ENCODE results near the gene TUBA1C.

TUBA1C gene

GRCh38 chr12:49283541-49284429 is 18.9 kb downstream of the TUBA1C start:
- WGBS, 2 experiments: 91 to 92% methylated on average over 25 of the region's 25 CpGs
- H3K27ac ChIP-seq (ENCODE audit: insufficient read depth, low read depth, low read length, poor library complexity, severe bottlenecking): no peak overlapping the region
- H3K9me3 ChIP-seq (ENCODE audit: control insufficient read depth, low read length): no peaks in the 10 kb centered on the region

GRCh38 chr12:49284672-49285071 is 19.8 kb downstream of the TUBA1C start:
- Histone ChIP-seq H3K36me3 (ENCODE audit: control insufficient read depth, insufficient read depth, low read length) (no peaks in the 10 kb centered on the region), H3K27me3 (ENCODE audit: control insufficient read depth, insufficient read depth, low read length, poor library complexity, severe bottlenecking) (peaks cover 6% of the 10 kb centered on the region), H3K9me3 (ENCODE audit: control insufficient read depth, low read length) (no peaks in the 10 kb centered on the region), H3K4me3 (ENCODE audit: insufficient read depth, low read depth, low read length) (no peak overlapping the region), H3K4me1 (ENCODE audit: control insufficient read depth, insufficient read depth, low read length) (peaks cover 14% of the 10 kb centered on the region), H3K27ac (ENCODE audit: insufficient read depth, low read depth, low read length, poor library complexity, severe bottlenecking) (no peak overlapping the region)
- 92 to 95% methylated on average over 4 of the region's 4 CpGs for WGBS, 2 experiments

More at GRCh38 chr12:49283541-49284429, 18.9 kb downstream of the TUBA1C start:
- H3K4me3 ChIP-seq (ENCODE audit: insufficient read depth, low read depth, low read length): no peak overlapping the region
- H3K27me3 ChIP-seq (ENCODE audit: control insufficient read depth, insufficient read depth, low read length, poor library complexity, severe bottlenecking): peaks cover 6% of the 10 kb centered on the region
- H3K36me3 ChIP-seq (ENCODE audit: control insufficient read depth, insufficient read depth, low read length): no peaks in the 10 kb centered on the region
- peaks cover 16% of the 10 kb centered on the region for H3K4me1 ChIP-seq (ENCODE audit: control insufficient read depth, insufficient read depth, low read length)

GRCh38 chr12:49287876-49288275 is 23.0 kb downstream of the TUBA1C start:
- Histone ChIP-seq H3K9me3 (ENCODE audit: control insufficient read depth, low read length) (no peaks in the 10 kb centered on the region), H3K4me3 (ENCODE audit: insufficient read depth, low read depth, low read length) (no peak overlapping the region), H3K27me3 (ENCODE audit: control insufficient read depth, insufficient read depth, low read length, poor library complexity, severe bottlenecking) (peaks cover 18% of the 10 kb centered on the region), H3K36me3 (ENCODE audit: control insufficient read depth, insufficient read depth, low read length) (no peaks in the 10 kb centered on the region), H3K4me1 (ENCODE audit: control insufficient read depth, insufficient read depth, low read length) (no peaks in the 10 kb centered on the region), H3K27ac (ENCODE audit: insufficient read depth, low read depth, low read length, poor library complexity, severe bottlenecking) (no peak overlapping the region)
- whole genome bisulfite sequencing, 2 experiments: 64 to 68% methylated on average over 6 of the region's 6 CpGs

- 21 to 23% methylated on average over 11 of the region's 11 CpGs for WGBS, 2 experiments
- Histone ChIP-seq H3K4me1 (ENCODE audit: control insufficient read depth, insufficient read depth, low read length) (no peaks in the 10 kb centered on the region), H3K9me3 (ENCODE audit: control insufficient read depth, low read length) (no peaks in the 10 kb centered on the region), H3K27ac (ENCODE audit: insufficient read depth, low read depth, low read length, poor library complexity, severe bottlenecking) (no peak overlapping the region), H3K4me3 (ENCODE audit: insufficient read depth, low read depth, low read length) (no peak overlapping the region), H3K27me3 (ENCODE audit: control insufficient read depth, insufficient read depth, low read length, poor library complexity, severe bottlenecking) (peaks cover 23% of the 10 kb centered on the region), H3K36me3 (ENCODE audit: control insufficient read depth, insufficient read depth, low read length) (no peaks in the 10 kb centered on the region)
These were observed 23.6 kb downstream of the TUBA1C start for GRCh38 chr12:49288412-49288853.

- WGBS, 2 experiments: 87 to 90% methylated on average over 9 of the region's 9 CpGs
- Histone ChIP-seq H3K27ac (ENCODE audit: insufficient read depth, low read depth, low read length, poor library complexity, severe bottlenecking) (no peak overlapping the region), H3K36me3 (ENCODE audit: control insufficient read depth, insufficient read depth, low read length) (no peaks in the 10 kb centered on the region), H3K9me3 (ENCODE audit: control insufficient read depth, low read length) (no peaks in the 10 kb centered on the region), H3K27me3 (ENCODE audit: control insufficient read depth, insufficient read depth, low read length, poor library complexity, severe bottlenecking) (peaks cover 29% of the 10 kb centered on the region), H3K4me3 (ENCODE audit: insufficient read depth, low read depth, low read length) (no peak overlapping the region), H3K4me1 (ENCODE audit: control insufficient read depth, insufficient read depth, low read length) (peaks cover 4% of the 10 kb centered on the region)
These were observed 24.2 kb downstream of the TUBA1C start for GRCh38 chr12:49288922-49289555.

GRCh38 chr12:49292729-49293055 is 27.8 kb downstream of the TUBA1C start:
- Histone ChIP-seq H3K36me3 (ENCODE audit: control insufficient read depth, insufficient read depth, low read length) (no peaks in the 10 kb centered on the region), H3K4me1 (ENCODE audit: control insufficient read depth, insufficient read depth, low read length) (peaks cover 24% of the 10 kb centered on the region), H3K27me3 (ENCODE audit: control insufficient read depth, insufficient read depth, low read length, poor library complexity, severe bottlenecking) (peaks cover 66% of the 10 kb centered on the region), H3K9me3 (ENCODE audit: control insufficient read depth, low read length) (no peaks in the 10 kb centered on the region), H3K4me3 (ENCODE audit: insufficient read depth, low read depth, low read length) (no peak overlapping the region), H3K27ac (ENCODE audit: insufficient read depth, low read depth, low read length, poor library complexity, severe bottlenecking) (no peak overlapping the region)
- WGBS, 2 experiments: 69 to 77% methylated on average over 7 of the region's 7 CpGs

- 27 to 33% methylated on average over 18 of the region's 18 CpGs for WGBS, 2 experiments
- H3K36me3 ChIP-seq (ENCODE audit: control insufficient read depth, insufficient read depth, low read length): no peaks in the 10 kb centered on the region
- no peak overlapping the region for H3K4me3 ChIP-seq (ENCODE audit: insufficient read depth, low read depth, low read length)
- H3K4me1 ChIP-seq (ENCODE audit: control insufficient read depth, insufficient read depth, low read length): peaks cover 24% of the 10 kb centered on the region
- H3K9me3 ChIP-seq (ENCODE audit: control insufficient read depth, low read length): no peaks in the 10 kb centered on the region
- H3K27ac ChIP-seq (ENCODE audit: insufficient read depth, low read depth, low read length, poor library complexity, severe bottlenecking): no peak overlapping the region
- H3K27me3 ChIP-seq (ENCODE audit: control insufficient read depth, insufficient read depth, low read length, poor library complexity, severe bottlenecking): peaks cover 67% of the 10 kb centered on the region
These were observed 28.4 kb downstream of the TUBA1C start for GRCh38 chr12:49293056-49293956.

- H3K9me3 ChIP-seq (ENCODE audit: control insufficient read depth, low read length): no peaks in the 10 kb centered on the region
- no peak overlapping the region for H3K27ac ChIP-seq (ENCODE audit: insufficient read depth, low read depth, low read length, poor library complexity, severe bottlenecking)
- no peaks in the 10 kb centered on the region for H3K36me3 ChIP-seq (ENCODE audit: control insufficient read depth, insufficient read depth, low read length)
- no peak overlapping the region for H3K4me3 ChIP-seq (ENCODE audit: insufficient read depth, low read depth, low read length)
- peaks cover 75% of the 10 kb centered on the region for H3K27me3 ChIP-seq (ENCODE audit: control insufficient read depth, insufficient read depth, low read length, poor library complexity, severe bottlenecking)
- H3K4me1 ChIP-seq (ENCODE audit: control insufficient read depth, insufficient read depth, low read length): peaks cover 24% of the 10 kb centered on the region
- WGBS, 2 experiments: 42 to 55% methylated on average over 7 to 8 of the region's 8 CpGs
These were observed 29.4 kb downstream of the TUBA1C start for GRCh38 chr12:49294086-49294803.

- WGBS, 2 experiments: 15 to 23% methylated on average over 4 to 5 of the region's 5 CpGs
These were observed 29.9 kb downstream of the TUBA1C start for GRCh38 chr12:49294804-49295081.

More at GRCh38 chr12:49294804-49295081, 29.9 kb downstream of the TUBA1C start:
- H3K4me1 ChIP-seq (ENCODE audit: control insufficient read depth, insufficient read depth, low read length): peaks cover 24% of the 10 kb centered on the region
- no peak overlapping the region for H3K27ac ChIP-seq (ENCODE audit: insufficient read depth, low read depth, low read length, poor library complexity, severe bottlenecking)
- H3K27me3 ChIP-seq (ENCODE audit: control insufficient read depth, insufficient read depth, low read length, poor library complexity, severe bottlenecking): peaks cover 75% of the 10 kb centered on the region
- H3K4me3 ChIP-seq (ENCODE audit: insufficient read depth, low read depth, low read length): no peak overlapping the region
- H3K9me3 ChIP-seq (ENCODE audit: control insufficient read depth, low read length): no peaks in the 10 kb centered on the region
- no peaks in the 10 kb centered on the region for H3K36me3 ChIP-seq (ENCODE audit: control insufficient read depth, insufficient read depth, low read length)

Data from ectodermal cell (in vitro differentiated cells).